Panc1 (cell line): ENCODE data around the gene TMEM63B. TPM values are rescaled to one million over a fixed set of nuclear protein-coding genes. Genes with fewer than 3 reads are reported as not detected.

Source experiments
- ATAC-seq: fragments of 200-7000 bp; cut with Tn5 transposase; 2 replicates; pipeline ENCODE4 v1.9.1; 2020; ENCODE audit warnings: mild to moderate bottlenecking, moderate library complexity
- BruUV-seq: library from RNA; stranded (reverse); fragments of 400-500 nt; replicated peaks from 2 replicates; lab custom pipeline; 2021; lab: Mats Ljungman, UMichigan
- CTCF ChIA-PET: fragments of 300-600 bp; sonication (Branson Sonifier 250); formaldehyde crosslinking; loops from one replicate; lab custom pipeline; 2022; ENCODE audit warnings: antibody characterized with exemption; lab: Charles Lee
- POLR2A ChIA-PET: fragments of 300-600 bp; sonication (Branson Sonifier 250); formaldehyde crosslinking; loops from one replicate; lab custom pipeline; 2022; ENCODE audit warnings: antibody characterized with exemption; lab: Charles Lee
- DNase-seq: peaks from one replicate; pipeline ENCODE4 v3.0.0-alpha.2; 2010; ENCODE audit warnings: low read depth, low spot score
- H3K27ac ChIP-seq: 2 replicates; pipeline ENCODE4 v1.5.1; 2011; ENCODE audit warnings: mild to moderate bottlenecking, low read length, inconsistent platforms
- H3K27me3 ChIP-seq: fragments of 200-500 bp; sonication (Bioruptor generic); 2 replicates; pipeline ENCODE4 v1.6.0; 2014; ENCODE audit warnings: low read length, inconsistent platforms; ENCODE audit not compliant: control insufficient read depth, insufficient read depth
- H3K36me3 ChIP-seq: fragments of 200-500 bp; sonication (Bioruptor generic); 2 replicates; pipeline ENCODE4 v1.5.1; 2014; ENCODE audit warnings: inconsistent platforms, mild to moderate bottlenecking, low read length, moderate library complexity; ENCODE audit not compliant: control insufficient read depth, insufficient read depth
- H3K4me1 ChIP-seq: 2 replicates; pipeline ENCODE4 v1.5.1; 2011; ENCODE audit warnings: inconsistent platforms, mild to moderate bottlenecking, low read length, moderate library complexity; ENCODE audit not compliant: control insufficient read depth, insufficient read depth
- H3K4me3 ChIP-seq, 2 experiments: 2 replicates each; pipeline ENCODE4 v1.5.1; 2011 to 2012; ENCODE audit warnings: low read depth in 2 of 2, low read length in 2 of 2, mild to moderate bottlenecking in 2 of 2, inconsistent platforms in 1 of 2, moderate library complexity in 1 of 2
- H3K9me3 ChIP-seq: fragments of 200-500 bp; sonication (Bioruptor generic); 2 replicates; pipeline ENCODE4 v1.5.1; 2014; ENCODE audit warnings: low read depth, mild to moderate bottlenecking, inconsistent platforms, low read length, moderate library complexity; ENCODE audit not compliant: control insufficient read depth, insufficient read depth
- POLR2AphosphoS5 ChIP-seq: IDR thresholded peaks from 2 replicates; pipeline ENCODE4 v1.6.1; 2012; ENCODE audit warnings: mild to moderate bottlenecking, low read depth, low read length, moderate library complexity
- SIN3A ChIP-seq: IDR thresholded peaks from 2 replicates; pipeline ENCODE4 v1.6.1; 2012; ENCODE audit warnings: low read depth, mild to moderate bottlenecking, low read length, moderate library complexity, borderline replicate concordance; ENCODE audit not compliant: insufficient read depth
- TCF7L2 ChIP-seq: IDR thresholded peaks from 2 replicates; pipeline ENCODE4 v1.6.1; 2011; ENCODE audit warnings: mild to moderate bottlenecking, low read depth, low read length, inconsistent platforms
- in situ Hi-C: cut with HindIII; loops from 2 replicates; pipeline ENCODE4 v1.10.0; 2016; ENCODE audit warnings: low sequenced_read_pairs, low pct_unique_long_range_greater_than_20kb
- intact Hi-C: fragments of 100-400 bp; cut with micrococcal nuclease; formaldehyde crosslinking; loops from one replicate; pipeline ENCODE4 v1.10.0; 2022; ENCODE audit not compliant: unreplicated experiment
- total RNA-seq: library from RNA; stranded (reverse); gene quantifications from one replicate; pipeline ENCODE4 v1.2.1, GENCODE V29; 2021; ENCODE audit not compliant: unreplicated experiment
- TF ChIP-seq, protein P1 (sequence below), 2 experiments: IDR thresholded peaks; 2 replicates each; pipeline ENCODE4 v1.6.1; 2011 to 2012; ENCODE audit warnings: low read depth in 2 of 2, control low read depth in 1 of 2, low read length in 1 of 2, mild to moderate bottlenecking in 1 of 2, moderate library complexity in 1 of 2; ENCODE audit not compliant: insufficient read depth in 1 of 2
- TF ChIP-seq, protein P2 (sequence below): fragments of 450-650 bp; IDR thresholded peaks from 2 replicates; pipeline ENCODE4 v1.5.1; 2017; ENCODE audit warnings: mild to moderate bottlenecking

TMEM63B gene
- total RNA-seq, 1 experiment from 2014 or later, result 54.1 TPM

DNA sequence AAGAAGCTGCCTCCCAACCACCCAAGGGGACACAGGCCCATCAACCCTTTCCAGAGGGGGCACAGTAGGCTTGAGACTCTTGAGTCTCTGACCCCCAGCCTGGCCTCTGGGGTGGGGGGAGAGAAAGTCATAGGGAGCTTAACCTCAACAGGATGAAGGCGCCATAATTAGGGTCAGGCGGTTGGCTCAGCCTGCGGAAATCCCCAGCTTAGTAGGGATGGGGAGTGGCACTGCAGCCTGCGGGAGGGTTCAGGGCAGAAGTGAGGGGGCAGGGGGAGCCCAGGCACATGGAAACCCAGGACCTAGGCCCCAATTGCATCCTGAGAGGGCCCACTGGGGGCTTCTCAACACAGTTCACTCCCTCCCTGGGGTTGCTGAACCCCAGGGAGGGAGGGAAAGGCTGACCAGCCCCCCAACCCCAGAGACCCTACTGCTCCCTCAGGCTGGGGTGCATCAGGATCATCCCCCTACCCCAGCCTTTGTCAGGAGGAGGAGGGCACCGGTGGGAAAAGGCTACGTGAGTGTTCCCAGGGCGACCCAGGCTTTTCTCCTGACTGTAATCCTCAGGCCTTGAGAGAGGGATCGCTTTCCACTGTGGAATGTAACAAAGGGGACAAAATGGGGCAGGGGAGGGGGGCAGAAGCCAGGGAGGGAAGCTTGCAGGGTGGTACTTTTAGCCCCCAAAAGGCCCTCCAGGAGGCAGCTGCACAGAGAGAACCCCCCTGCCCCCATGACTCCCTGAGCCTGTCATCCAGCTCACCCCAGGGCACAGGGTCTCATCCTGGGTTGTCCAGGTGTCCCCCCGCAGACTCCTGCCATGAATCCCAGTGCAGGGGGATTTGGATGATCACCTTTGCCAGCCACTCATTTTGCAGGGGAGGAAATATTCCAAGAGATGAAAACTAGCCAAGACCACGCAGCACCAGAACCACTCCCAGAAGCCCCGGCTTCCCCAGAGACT lies 46.5 kb upstream of the TMEM63B start:
- Histone ChIP-seq H3K27ac (no peak overlapping the region), H3K27me3 (no peaks in the 10 kb centered on the region), H3K9me3 (no peaks in the 10 kb centered on the region), H3K4me1 (peaks cover 7% of the 10 kb centered on the region), H3K4me3 (no peak overlapping the region), H3K36me3 (no peaks in the 10 kb centered on the region)
- ChIA-PET POLR2A (interaction anchor here (0.7 kb wide), 1 partner anchor 37 kb away, joined by 4 read pairs; no protein-coding TSS in a partner anchor), CTCF (interaction anchor here (0.7 to 1.5 kb wide), 6 partner anchors 16 to 476 kb away, joined by 3 to 7 read pairs (median 4); partner anchors contain the start of genes GTPBP2 and VEGFA)
- DNase-seq, result no peak
- in situ Hi-C loops, result no loop called here
- ATAC-seq, result no peak
- TF ChIP-seq, protein P1, sequence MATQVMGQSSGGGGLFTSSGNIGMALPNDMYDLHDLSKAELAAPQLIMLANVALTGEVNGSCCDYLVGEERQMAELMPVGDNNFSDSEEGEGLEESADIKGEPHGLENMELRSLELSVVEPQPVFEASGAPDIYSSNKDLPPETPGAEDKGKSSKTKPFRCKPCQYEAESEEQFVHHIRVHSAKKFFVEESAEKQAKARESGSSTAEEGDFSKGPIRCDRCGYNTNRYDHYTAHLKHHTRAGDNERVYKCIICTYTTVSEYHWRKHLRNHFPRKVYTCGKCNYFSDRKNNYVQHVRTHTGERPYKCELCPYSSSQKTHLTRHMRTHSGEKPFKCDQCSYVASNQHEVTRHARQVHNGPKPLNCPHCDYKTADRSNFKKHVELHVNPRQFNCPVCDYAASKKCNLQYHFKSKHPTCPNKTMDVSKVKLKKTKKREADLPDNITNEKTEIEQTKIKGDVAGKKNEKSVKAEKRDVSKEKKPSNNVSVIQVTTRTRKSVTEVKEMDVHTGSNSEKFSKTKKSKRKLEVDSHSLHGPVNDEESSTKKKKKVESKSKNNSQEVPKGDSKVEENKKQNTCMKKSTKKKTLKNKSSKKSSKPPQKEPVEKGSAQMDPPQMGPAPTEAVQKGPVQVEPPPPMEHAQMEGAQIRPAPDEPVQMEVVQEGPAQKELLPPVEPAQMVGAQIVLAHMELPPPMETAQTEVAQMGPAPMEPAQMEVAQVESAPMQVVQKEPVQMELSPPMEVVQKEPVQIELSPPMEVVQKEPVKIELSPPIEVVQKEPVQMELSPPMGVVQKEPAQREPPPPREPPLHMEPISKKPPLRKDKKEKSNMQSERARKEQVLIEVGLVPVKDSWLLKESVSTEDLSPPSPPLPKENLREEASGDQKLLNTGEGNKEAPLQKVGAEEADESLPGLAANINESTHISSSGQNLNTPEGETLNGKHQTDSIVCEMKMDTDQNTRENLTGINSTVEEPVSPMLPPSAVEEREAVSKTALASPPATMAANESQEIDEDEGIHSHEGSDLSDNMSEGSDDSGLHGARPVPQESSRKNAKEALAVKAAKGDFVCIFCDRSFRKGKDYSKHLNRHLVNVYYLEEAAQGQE (IDR thresholded peaks at IDR 0.05; ENCODE audit: insufficient read depth in 1 of 2, low read depth in 2 of 2, low read length in 1 of 2), result no peak
- no peak for TF ChIP-seq POLR2AphosphoS5
- TF ChIP-seq, protein P2, sequence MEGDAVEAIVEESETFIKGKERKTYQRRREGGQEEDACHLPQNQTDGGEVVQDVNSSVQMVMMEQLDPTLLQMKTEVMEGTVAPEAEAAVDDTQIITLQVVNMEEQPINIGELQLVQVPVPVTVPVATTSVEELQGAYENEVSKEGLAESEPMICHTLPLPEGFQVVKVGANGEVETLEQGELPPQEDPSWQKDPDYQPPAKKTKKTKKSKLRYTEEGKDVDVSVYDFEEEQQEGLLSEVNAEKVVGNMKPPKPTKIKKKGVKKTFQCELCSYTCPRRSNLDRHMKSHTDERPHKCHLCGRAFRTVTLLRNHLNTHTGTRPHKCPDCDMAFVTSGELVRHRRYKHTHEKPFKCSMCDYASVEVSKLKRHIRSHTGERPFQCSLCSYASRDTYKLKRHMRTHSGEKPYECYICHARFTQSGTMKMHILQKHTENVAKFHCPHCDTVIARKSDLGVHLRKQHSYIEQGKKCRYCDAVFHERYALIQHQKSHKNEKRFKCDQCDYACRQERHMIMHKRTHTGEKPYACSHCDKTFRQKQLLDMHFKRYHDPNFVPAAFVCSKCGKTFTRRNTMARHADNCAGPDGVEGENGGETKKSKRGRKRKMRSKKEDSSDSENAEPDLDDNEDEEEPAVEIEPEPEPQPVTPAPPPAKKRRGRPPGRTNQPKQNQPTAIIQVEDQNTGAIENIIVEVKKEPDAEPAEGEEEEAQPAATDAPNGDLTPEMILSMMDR, result no peak
- no TSS peak for BruUV-seq
- intact Hi-C loops, result no loop called here

DNA sequence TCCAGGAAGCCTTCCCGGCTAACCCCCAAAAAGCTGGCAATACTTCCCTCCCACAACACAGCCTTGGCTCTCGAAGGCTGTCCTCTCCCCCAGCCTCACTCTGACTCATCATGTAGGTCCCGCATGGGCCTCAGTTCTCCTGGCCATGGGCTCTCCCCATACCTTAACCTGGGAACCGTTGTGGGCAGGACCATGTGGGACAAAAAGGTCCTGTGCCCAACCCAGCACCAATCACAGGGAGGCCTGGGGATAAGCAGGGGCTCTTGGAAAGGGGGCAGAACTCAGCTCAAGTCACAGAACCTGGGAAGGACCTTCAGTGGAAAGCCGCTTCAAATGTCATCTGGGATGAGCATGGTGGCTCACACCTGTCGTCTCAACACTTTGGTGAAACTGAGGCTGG lies 45.6 kb upstream of the TMEM63B start:
- H3K27me3 ChIP-seq, result no peaks in the 10 kb centered on the region
- in situ Hi-C loops (no loop called here), intact Hi-C loops (no loop called here)
- ChIA-PET POLR2A (no interaction called here), CTCF (no interaction called here)
- no peak overlapping the region for H3K4me3 ChIP-seq
- H3K27ac ChIP-seq, result no peak overlapping the region
- H3K36me3 ChIP-seq, result no peaks in the 10 kb centered on the region
- TF ChIP-seq TCF7L2, result no peak
- TF ChIP-seq POLR2AphosphoS5, result no peak
- TF ChIP-seq, protein P2, result no peak
- TF ChIP-seq, protein P1 (IDR thresholded peaks at IDR 0.05; ENCODE audit: insufficient read depth in 1 of 2, low read depth in 2 of 2, low read length in 1 of 2), result no peak
- TF ChIP-seq SIN3A, result no peak
- BruUV-seq, result no TSS peak
- ATAC-seq, result no peak
- H3K9me3 ChIP-seq, result no peaks in the 10 kb centered on the region
- H3K4me1 ChIP-seq, result peaks cover 2% of the 10 kb centered on the region
- DNase-seq, result no peak
